Activated CD4-positive, alpha-beta T cell treated with anti-CD3 and anti-CD28 coated beads, Interleukin-2, amount 50 U/mL, for 24 hours (primary cell): Measurements from ENCODE around the gene LIPT2.

Experiments used
- DNase-seq, 2 donors: peaks; one replicate each; pipeline ENCODE4 v3.0.0-alpha.2; 2020; ENCODE audit warnings: low read depth in 1 of 2, low spot score in 1 of 2

Gene LIPT2

DNA sequence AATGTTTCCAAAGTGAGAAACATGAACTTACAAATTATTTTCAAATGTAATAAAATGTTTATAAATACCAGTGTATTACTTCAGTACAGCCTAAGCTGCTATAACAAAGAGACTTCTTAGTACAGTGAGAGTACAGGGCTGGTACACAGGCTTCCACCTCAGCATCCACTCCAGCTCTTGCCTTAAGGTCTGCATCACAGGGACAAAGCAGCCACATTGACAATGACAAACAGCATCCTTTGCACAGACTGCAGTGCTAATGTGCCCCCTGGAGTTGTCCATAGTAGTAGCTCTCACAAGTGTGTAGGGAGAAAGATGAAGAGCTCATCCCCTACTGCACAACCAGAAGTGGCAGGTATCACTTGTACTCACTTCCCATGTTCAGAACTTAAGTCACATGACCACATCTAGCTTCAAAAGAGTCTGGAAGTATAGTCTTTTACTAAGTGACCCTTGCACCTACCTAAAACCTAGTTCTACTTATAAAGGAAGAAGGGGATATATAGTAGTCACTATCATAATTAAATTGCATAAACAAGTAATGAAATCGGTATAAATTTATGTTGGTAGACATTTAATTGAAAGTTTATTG is 10.7 kb upstream of the LIPT2 start:
- DNase-seq = no peak

DNA sequence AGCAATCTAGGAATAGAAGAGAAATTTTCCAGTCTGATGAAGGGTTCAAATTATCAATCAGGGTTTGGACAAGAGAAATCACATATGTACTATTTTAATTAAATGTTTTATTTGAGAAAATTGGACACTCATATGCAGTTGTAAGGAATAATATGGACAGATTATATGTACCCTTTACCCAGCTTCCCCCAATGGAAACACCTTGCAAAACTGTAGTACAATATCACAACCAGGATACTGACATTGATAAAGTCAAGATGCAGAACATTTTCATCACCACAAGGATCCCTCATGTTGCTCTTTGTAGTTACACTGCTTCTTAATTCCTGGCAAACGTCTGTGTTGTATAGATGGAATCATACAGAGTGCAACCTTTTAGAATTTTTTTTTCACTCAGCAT is 1.4 kb upstream of the LIPT2 start:
- no peak for DNase-seq

DNA sequence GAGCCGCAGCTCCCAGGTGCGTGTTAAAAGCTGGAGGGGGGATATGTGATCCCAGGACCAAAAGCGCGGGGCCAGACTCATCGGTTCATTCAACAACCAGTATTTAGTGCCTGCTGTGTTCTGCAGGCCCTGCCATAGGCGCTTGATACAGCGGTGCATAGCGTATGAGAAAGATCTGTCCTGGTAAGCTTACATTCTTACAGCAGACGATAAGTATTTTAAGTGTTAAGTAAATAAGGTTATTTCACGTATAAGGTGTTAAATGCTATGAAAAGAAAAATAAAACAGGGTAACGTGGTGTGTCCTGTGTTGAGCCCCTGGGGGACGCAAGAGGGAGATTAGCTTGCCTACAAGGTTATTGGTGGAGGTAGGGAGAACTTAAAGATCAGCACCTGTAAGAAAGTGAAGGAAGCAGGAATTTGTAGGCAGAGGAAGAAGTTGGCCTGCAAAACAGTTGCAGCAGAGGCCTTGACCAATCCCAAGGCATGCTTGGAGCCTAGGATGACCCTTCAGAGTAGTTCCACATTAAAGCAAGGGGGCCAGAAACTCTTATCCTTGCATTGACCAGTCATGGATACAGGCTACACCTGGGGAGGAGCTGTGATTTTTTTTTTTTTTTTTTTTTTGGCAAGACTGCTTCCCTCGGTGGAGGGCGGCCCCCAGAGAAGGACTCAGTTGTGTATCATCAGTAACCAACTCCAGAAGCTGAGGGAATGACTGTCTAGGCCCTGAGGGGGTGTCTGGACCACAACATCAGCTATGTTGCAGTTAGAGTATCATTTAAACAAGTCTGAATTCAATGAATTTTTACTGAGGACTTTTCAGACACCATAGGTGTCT is 487 bp upstream of the LIPT2 start:
- no peak for DNase-seq

DNA sequence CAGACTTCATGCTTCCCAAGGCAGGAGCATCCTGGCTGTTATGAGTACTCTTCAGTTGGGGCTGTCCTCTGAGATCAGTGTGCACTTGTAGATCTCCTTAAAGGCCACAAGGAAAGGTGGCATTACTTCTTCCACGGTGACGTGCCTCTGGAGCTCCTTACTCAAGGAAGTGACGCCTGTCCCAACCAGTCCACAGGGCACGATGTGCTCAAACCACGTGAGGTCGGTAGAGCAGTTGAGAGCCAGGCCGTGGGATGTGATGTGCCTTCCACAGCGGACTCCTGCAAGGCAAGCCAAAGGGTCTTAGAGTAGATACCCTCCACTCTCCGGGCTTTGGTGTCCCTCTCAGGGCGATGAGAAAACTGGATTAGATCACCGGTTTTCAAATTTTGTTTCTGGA is 1.4 kb downstream of the LIPT2 start:
- DNase-seq = no peak

DNA sequence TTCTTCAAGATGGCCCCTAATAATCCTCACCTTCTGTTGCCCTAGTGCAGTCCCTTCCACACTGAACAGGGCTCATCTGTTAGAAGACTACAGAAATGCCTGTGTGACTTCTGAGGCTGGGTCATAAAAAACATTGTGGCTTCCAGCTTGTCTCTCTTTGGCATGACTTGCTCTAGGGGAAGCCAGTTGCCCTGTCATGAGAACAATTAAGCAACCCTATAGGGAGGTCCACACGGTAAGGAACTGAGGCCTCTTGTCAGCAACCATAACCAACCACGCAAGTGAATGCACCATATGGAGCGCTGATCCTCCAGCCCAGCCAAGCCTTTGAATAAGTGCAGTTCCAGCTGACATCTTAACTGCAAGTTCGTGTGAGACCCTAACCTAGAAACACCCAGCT is 2.6 kb downstream of the LIPT2 start:
- DNase-seq = no peak

DNA sequence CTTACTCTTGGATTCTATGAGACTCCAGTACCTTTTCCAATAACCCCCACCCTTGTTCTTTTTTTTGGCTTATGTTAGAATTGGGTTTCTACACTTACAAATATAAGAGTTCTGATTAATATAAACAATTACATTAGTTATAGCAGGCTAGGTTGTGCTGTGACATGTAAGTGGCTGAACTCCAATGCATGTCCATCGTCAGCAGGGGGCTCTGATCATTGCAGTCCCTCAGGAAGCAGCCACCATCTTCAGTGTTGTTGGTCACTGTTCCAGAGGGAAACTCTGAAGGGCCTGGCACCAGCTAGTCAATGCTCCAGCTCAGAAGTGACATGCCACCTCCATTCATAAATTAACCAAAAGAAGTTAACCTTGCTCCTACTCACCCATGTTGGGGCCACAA is 5.6 kb downstream of the LIPT2 start:
- DNase-seq = no peak

DNA sequence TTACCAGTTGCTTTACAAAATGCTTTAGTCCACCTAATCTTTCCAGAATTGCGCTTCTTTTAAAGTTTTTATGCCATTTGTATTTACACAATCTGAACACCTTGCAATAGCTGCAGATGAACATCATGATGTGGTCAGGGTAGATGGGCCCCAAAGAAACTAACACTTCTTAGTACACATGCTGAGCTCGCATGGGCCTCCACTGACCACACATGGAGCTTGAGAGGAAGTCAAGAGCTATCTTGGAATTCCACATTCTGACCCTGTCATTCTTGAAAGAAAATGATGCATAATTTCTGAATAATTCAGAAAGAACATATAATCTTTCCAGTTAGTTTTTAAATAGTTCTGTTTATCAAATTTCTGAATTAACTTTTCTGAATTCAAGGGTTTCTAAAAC is 7.7 kb downstream of the LIPT2 start:
- no peak for DNase-seq

DNA sequence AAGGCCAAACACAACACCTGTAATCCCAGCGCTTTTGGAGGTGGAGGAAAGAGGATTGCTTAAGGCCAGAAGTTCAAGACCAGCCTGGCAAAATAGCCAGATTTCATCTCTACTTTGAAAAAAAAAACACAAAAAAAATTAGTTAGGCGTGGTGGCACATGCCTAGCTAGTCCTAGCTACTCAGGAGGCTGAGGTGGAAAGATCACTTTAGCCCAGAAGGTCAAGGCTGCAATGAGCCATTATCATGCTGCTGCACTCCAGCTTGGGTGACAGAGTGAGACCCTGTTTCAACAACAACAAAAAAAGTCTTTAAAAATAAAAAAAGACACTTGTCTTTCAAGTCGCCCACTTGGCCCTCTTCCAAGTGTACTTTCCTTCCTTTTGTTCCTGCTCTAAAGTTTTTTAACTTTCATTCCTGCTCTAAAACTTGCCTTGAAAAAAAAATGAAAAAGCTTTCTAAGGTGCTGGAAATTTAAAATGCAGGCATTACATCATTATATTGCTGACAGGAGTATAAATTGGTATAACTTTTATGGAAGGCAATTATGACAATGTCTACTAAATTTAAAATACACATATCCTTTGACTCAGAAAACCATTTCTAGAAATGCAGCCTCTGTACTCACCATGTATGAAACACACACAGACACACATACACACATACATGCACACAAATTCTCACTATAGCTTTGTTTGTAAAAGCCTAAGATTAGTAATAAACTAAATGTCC is 12.7 kb downstream of the LIPT2 start:
- DNase-seq = no peak

DNA sequence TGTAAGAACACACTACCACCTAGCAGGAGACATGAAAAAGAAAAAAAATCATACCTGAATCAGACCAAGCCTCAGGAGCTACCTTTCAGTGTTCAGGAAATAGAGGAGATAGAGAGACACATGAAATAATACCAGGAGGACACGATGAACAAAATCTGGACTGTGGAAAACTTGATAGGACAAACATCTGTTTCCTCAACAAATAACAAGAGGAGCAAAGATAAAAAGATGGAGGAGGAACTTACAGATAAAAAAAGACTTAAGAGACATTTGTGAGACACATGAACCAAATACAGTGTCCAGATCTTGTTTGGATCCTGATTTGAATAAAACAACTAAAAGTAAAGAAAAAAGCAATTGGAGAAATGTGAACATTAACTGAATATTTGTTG is 13.8 kb downstream of the LIPT2 start:
- DNase-seq = no peak

DNA sequence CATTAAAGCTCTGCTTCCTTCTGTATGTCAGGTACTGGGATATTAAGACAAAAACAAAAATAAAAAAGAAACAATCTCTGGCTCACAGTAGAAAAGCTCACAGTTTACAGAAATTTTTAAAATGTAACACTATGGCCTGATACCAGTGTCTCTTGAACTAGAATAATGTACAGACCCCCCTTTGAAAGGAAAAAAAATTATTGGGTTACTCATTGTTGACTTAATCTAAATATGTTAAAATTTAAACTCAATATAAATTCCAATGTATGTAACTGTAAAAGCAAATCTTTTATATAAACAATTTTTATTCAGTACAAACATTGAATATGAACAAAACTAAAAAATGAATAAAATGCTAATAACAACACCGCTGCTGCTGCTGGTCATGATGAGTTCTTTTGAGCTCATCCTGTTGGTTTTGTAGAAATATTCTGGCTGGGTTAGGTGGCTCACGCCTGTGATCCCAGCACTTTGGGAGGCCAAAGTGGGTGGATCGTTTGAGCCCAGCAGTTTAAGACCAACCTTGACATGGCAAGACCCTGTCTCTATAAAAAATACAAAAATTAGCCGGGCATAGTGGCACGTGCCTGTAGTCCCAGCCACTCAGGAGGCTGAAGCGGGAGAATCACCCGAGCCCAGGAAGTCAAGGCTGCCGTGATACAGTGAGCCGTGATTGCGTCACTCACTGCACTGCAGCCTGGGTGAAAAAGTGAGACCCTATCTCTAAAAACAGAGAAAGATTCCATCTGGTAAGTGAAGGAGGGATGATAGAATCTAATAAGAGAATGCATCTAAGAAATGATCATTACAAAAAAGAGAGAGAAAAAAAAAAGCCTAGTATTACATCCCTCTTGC is 14.4 kb downstream of the LIPT2 start:
- DNase-seq = no peak

DNA sequence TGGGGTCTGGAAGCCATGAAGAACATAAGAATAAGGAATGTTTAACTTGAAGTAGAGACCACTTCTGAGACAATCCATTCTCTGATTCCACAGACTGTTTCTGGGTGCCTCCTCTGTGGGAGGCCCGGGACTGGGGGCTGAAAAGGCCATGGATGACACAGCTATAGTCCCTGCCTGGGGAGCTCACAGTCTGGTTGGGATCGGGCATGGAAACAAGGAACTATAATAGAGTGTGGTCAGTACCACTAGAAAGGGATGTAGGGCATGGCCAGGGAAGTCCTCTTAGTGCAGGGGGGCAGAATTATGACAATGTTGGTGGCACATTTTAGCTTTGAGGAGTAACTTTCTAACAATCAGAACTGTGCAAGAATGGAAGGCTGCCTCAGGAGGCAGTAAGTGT is 17.0 kb downstream of the LIPT2 start:
- no peak for DNase-seq

DNA sequence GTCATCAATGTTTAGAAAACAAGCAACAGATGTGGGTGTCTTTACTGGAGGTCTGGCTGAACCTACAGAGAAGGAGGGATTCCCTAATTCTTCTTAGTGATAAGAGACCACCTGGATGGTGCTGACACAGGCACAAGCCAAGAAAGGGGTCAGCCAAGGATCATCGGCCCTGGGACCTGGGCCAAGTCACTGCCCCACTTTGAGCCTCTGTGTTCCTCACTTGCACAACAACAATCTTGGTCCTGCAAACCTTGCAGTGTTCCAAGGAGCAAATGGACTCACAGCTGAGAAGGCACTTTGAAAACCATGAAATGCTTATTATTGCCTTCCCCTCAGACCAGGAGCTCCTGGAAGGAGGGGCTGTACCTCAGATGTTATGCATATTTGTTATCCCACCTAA is 19.2 kb downstream of the LIPT2 start:
- DNase-seq = no peak

DNA sequence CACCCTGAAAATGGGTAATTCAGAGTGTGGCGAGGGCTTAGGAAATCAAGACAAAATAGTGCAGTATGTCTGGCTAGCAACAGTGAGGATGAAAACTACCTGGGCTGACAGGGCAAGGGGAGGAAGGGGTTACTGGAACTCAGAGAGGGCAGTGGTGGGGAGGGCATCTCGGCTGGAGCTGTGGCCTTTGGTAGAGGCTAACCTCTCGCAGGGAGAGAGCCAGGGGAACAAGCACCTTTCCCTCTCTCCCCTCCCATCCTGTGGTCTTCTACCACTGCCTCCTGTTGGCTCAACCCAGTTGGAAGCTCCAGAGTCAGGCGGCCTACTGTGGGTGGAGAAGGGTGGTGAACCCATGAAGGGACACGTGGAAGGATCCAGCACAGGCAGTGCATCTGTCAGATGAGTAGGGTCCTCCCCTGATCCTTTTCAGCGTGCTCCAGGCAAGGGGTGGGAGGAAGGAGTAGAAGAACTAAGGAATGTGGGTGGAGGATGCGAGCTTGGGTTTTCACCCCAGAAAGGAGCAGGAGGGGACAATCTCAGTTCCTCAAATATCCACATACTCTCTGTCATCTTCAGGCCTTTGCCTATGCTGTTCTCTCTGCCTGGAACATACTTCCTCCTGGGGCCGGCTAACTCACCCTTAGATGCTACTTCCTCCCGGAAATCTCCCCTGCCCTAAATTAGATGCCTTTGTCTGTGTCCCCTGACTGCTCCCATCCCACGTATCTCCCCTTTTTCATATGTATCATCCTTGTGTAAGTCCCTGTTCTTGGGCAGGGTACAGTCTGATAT is 19.9 kb downstream of the LIPT2 start:
- DNase-seq = no peak

DNA sequence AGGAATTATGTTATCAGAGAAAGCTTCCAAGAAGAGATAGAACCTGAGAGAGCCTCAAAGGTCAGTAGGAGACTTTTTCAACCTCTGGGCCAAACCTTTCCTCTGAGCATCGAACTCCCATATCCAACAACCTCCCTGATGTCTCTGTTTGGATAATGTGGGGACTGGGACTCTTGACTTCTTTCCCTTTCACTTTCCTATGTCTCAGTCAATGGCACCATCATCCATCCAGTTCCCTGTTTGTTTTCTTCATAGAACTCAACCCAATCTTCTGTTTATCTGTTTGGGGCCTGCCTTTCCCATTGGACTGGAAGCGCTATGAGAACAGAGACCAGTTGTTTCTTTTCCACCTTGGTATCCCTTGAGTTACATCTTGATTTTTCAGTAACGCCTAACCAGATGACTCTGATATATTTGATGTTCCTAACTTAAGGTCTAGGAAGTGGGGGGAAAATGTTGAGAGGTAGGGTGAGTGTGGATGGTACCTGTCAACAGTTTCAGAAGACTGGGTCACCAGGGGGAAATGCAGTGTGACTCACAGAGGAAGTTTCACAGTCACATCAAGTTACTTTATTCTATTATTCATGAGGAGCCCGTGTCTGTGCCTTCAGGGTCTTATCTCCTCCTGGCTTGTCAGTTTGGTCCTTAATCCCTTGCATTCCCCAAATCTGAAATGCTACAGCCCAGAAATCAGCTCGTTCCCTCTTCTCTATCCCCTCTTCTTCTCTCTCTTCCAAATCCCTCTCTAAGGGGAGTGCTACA is 21.7 kb downstream of the LIPT2 start:
- no peak for DNase-seq

DNA sequence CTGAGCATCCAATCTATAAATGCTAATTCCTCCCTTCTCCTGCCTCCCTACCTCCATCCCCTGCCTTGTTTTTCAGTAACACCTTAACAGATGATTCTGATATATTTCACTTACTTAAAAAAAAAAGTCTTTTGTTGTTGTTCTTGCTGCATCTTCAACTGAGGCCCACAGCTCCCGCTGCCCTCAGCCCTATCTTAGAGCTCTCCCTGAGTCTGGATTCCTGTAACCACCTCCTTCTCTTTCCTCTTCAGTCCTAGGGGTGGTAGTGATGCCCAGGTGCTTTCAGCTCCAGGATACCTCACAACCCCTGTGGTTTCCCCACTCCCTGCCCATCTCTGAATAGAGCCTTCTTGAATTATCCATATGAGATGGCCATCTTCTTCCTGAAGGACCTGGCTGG is 22.5 kb downstream of the LIPT2 start:
- no peak for DNase-seq

DNA sequence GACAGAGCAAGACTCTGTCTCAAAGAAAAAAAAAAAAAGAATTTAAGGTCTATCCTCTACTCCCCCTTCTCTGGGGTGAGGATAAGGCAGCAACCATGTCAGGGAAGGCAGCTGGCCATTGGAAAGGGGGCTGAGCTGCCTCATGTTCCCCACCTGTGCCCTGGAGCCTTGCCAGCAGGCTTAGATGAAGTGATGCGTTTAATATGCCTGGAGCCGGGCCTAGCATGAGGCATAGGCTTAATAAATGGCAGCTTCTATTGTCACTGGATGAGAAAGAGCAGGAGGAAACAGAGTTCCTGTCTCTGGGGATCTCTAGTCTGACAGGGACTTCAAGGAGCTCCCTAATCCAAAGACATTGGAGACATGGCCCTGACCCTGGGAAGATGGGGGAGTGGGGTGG is 23.0 kb downstream of the LIPT2 start:
- DNase-seq = no peak

DNA sequence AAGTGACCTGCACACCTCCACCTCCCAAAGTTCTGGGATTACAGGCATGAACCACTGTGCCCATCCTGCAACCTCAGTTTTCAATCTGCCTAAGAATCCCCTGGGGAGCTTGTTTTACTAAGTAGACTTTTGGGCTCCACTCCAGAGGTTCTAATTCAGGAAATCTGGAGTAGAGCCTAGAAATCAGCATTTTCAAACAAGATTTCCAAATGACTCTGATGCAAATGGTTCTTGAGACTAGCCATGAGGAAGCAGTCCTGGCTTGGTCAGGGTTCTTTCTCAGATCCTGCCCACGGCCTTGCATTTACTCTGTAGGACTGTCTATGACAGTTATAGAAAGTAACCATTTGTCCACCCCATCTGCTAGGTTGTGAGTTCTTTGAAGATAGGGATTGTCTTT is 24.6 kb downstream of the LIPT2 start:
- no peak for DNase-seq

DNA sequence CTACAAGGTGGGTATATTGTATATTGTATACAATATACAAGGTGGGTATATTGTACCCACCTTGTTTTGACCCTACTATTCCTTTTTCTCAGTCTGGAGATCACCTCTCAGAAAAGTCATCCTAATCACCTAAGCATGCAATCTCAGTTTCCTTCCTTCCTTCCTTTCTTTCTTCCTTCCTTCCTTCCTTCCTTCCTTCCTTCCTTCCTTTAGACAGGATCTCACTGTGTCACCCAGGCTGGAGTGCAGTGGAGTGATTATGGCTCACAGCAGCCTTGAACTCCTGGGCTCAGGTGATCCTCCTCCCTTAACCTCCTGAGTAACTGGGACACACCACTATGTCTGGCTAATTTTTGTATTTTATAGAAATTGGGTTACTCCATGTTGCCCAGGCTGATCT is 25.0 kb downstream of the LIPT2 start:
- no peak for DNase-seq

DNA sequence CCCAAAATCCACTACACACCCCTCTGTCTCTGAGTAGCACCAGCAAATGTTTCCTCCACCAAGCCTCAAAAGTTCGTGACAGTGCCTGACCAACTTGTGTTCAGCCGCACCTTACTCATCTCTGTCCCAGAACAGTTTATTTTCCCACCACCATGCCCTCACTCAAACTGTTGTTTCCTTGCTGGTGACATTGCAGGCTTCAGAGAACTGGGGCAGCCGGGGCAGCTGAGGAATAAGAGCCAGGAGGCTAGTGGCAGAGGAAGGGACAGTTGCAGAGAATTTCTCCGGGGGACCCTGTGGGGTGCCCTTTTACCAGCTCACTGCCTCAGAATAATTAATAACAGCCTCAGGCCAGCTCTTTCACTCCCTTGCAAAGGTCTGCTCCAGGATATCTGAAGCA is 25.5 kb downstream of the LIPT2 start:
- DNase-seq = no peak
